ENCODE data around the gene KRT25. TPM values are rescaled to one million over a fixed set of nuclear protein-coding genes. Genes with fewer than 3 reads are reported as not detected.

KRT25 gene
- total and polyA plus RNA-seq, 2 of the 4 experiments (the other 2 are of a cell fraction): not detected

DNA sequence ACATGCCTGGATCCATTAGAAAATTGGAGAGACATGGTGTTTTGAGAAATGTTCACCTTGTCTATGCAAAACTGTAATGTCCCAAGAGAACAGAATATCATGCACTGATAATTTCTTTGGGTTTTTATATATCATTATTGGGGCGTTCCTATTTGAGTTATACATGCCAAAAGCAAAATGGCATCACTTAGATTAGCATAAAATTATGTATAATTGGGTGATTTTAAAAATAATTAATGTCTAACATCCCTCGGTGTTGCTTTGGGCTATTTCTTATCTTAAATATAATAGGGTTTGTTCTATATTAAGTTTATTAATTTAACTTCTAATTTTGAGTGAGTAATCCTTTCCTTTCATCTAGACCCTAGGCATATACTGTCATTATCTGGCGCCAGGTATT, 44.7 kb upstream of the KRT25 start, which contains the start of gene KRT28:
TSS of gene KRT28 (minus strand) at position 101 of the 400 bp plus-strand sequence. CDS start at position 35, 66 bp downstream.
- Histone ChIP-seq H4K5ac (ENCODE audit: low read depth, low read length) (no peak within 1 kb of the TSS), H2AK9ac (replicated peaks; ENCODE audit: low read depth, low read length, poor library complexity) (no peak within 1 kb of the TSS), H2BK120ac (ENCODE audit: low read depth, low read length) (no peak within 1 kb of the TSS), H2BK5ac (ENCODE audit: low read depth, low read length, poor library complexity, severe bottlenecking) (no peak within 1 kb of the TSS), H3K9me1 (ENCODE audit: insufficient read depth, low read length) (no peaks in the 10 kb centered on the region), H2BK20ac (ENCODE audit: low read depth, low read length) (no peak within 1 kb of the TSS), H3K56ac (ENCODE audit: extremely low read depth, insufficient read depth, low read length) (no peak within 1 kb of the TSS), H3K14ac (replicated peaks; ENCODE audit: low read depth, low read length) (no peak within 1 kb of the TSS), H3K18ac (ENCODE audit: low read depth, low read length) (no peak within 1 kb of the TSS), H4K20me1 (ENCODE audit: insufficient read depth, low read length) (no peaks in the 10 kb centered on the region), H3K9ac (ENCODE audit: low read depth, low read length) (no peak within 1 kb of the TSS), H3K36me3 (ENCODE audit: control insufficient read depth, insufficient read depth, low read length) (no peaks in the 10 kb centered on the region), H3K4me2 (ENCODE audit: low read depth, low read length) (no peak within 1 kb of the TSS), H4K91ac (ENCODE audit: insufficient read depth, low read depth, low read length) (no peak within 1 kb of the TSS), H2AK5ac (ENCODE audit: low read depth, low read length) (no peak within 1 kb of the TSS), H3K4ac (ENCODE audit: low read depth, low read length) (no peak within 1 kb of the TSS), H3K4me3 (ENCODE audit: insufficient read depth, low read depth, low read length) (no peak within 1 kb of the TSS), H2AFZ (replicated peaks; ENCODE audit: low read length, poor library complexity) (no peak within 1 kb of the TSS), H3K9me3 (ENCODE audit: control insufficient read depth, insufficient read depth, low read length) (no peaks in the 10 kb centered on the region), H4K8ac (ENCODE audit: low read depth in 2 of 2, low read length in 2 of 2) (no peak within 1 kb of the TSS), H2BK15ac (ENCODE audit: low read depth, low read length) (no peak within 1 kb of the TSS), H3K79me1 (ENCODE audit: low read depth in 1 of 2, low read length in 2 of 2) (no peaks in the 10 kb centered on the region), H3K27me3 (ENCODE audit: control insufficient read depth, insufficient read depth, low read length) (peaks cover 51% of the 10 kb centered on the region), H3K4me1 (ENCODE audit: control insufficient read depth, insufficient read depth, low read length) (no peaks in the 10 kb centered on the region), H3K23ac (ENCODE audit: low read depth, low read length) (no peak within 1 kb of the TSS), H3K27ac (ENCODE audit: insufficient read depth, low read length) (no peak within 1 kb of the TSS)
- DNase-seq (no peak), ATAC-seq (ENCODE audit: low read depth) (no peak)
- ChIA-PET CTCF (no interaction called here), POLR2A (ENCODE audit: unreplicated experiment) (no interaction called here)
- intact Hi-C loops (cut with micrococcal nuclease) (loop anchor here (5.0 to 10.0 kb wide), 2 partner anchors 435 to 847 kb away; partner anchors contain the start of gene GJD3), dilution Hi-C loops (cut with HindIII; ENCODE audit: low sequenced_read_pairs, unreplicated experiment) (no loop called here), in situ Hi-C loops (cut with MboI; ENCODE audit: low sequenced_read_pairs) (loop anchor here (5.0 to 25.0 kb wide), 4 partner anchors 105 to 862 kb away; partner anchors contain the start of gene GJD3)
- no TSS peak for BruUV-seq (replicated peaks)
- TF ChIP-seq CEBPB (IDR thresholded peaks at IDR 0.05; ENCODE audit: low read depth, low read length) (no peak), FOS (IDR thresholded peaks at IDR 0.05; ENCODE audit: low read depth, low read length) (no peak), RFX5 (IDR thresholded peaks at IDR 0.05; ENCODE audit: low read depth, low read length) (no peak), SMC3 (IDR thresholded peaks at IDR 0.05; ENCODE audit: low read depth, low read length) (no peak), MXI1 (IDR thresholded peaks at IDR 0.05; ENCODE audit: borderline replicate concordance, low read depth, low read length) (no peak), NFE2L2 (IDR thresholded peaks at IDR 0.05; ENCODE audit: low read depth, low read length) (no peak), BHLHE40 (IDR thresholded peaks at IDR 0.05; ENCODE audit: low read depth, low read length) (no peak), RAD21 (IDR thresholded peaks at IDR 0.05; ENCODE audit: low read length) (no peak)
- TF ChIP-seq, protein P1, sequence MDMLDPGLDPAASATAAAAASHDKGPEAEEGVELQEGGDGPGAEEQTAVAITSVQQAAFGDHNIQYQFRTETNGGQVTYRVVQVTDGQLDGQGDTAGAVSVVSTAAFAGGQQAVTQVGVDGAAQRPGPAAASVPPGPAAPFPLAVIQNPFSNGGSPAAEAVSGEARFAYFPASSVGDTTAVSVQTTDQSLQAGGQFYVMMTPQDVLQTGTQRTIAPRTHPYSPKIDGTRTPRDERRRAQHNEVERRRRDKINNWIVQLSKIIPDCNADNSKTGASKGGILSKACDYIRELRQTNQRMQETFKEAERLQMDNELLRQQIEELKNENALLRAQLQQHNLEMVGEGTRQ (IDR thresholded peaks at IDR 0.05; ENCODE audit: low read depth, low read length): no peak
- TF ChIP-seq, protein P2, sequence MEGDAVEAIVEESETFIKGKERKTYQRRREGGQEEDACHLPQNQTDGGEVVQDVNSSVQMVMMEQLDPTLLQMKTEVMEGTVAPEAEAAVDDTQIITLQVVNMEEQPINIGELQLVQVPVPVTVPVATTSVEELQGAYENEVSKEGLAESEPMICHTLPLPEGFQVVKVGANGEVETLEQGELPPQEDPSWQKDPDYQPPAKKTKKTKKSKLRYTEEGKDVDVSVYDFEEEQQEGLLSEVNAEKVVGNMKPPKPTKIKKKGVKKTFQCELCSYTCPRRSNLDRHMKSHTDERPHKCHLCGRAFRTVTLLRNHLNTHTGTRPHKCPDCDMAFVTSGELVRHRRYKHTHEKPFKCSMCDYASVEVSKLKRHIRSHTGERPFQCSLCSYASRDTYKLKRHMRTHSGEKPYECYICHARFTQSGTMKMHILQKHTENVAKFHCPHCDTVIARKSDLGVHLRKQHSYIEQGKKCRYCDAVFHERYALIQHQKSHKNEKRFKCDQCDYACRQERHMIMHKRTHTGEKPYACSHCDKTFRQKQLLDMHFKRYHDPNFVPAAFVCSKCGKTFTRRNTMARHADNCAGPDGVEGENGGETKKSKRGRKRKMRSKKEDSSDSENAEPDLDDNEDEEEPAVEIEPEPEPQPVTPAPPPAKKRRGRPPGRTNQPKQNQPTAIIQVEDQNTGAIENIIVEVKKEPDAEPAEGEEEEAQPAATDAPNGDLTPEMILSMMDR (conservative IDR thresholded peaks at IDR 0.05; ENCODE audit: low read depth, low read length): no peak
- TF ChIP-seq, protein P3, sequence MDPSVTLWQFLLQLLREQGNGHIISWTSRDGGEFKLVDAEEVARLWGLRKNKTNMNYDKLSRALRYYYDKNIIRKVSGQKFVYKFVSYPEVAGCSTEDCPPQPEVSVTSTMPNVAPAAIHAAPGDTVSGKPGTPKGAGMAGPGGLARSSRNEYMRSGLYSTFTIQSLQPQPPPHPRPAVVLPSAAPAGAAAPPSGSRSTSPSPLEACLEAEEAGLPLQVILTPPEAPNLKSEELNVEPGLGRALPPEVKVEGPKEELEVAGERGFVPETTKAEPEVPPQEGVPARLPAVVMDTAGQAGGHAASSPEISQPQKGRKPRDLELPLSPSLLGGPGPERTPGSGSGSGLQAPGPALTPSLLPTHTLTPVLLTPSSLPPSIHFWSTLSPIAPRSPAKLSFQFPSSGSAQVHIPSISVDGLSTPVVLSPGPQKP (IDR thresholded peaks at IDR 0.05; ENCODE audit: borderline replicate concordance, low read depth, low read length): no peak
- no CpG with 5 or more reads among the region's 3 CpGs for WGBS, 2 experiments (ENCODE audit: extremely low coverage in 2 of 2, insufficient read length in 1 of 2)
